DOHH2 (cell line): ENCODE measurements around the gene EXOC3L2.

Experiments used
- H3F3A ChIP-seq: fragments of 200-600 bp; sonication (generic), shearing (Covaris generic); 2 replicates; pipeline ENCODE4 v1.6.0; 2016; ENCODE audit warnings: antibody characterized with exemption, mild to moderate bottlenecking; ENCODE audit not compliant: control insufficient read depth, insufficient read depth
- H3K27ac ChIP-seq: fragments of 200-600 bp; sonication (generic); 2 replicates; pipeline ENCODE4 v1.5.1; 2014; ENCODE audit warnings: low read depth, mild to moderate bottlenecking, low read length, moderate library complexity
- H3K27me3 ChIP-seq: fragments of 200-600 bp; sonication (generic); 2 replicates; pipeline ENCODE4 v1.6.1; 2014; ENCODE audit warnings: mild to moderate bottlenecking, low read length, mixed read lengths; ENCODE audit not compliant: control insufficient read depth
- H3K36me3 ChIP-seq: fragments of 200-600 bp; sonication (generic); 2 replicates; pipeline ENCODE4 v1.6.1; 2014; ENCODE audit warnings: mild to moderate bottlenecking, low read length, moderate library complexity, mixed read lengths; ENCODE audit not compliant: control insufficient read depth
- H3K4me1 ChIP-seq: fragments of 200-600 bp; sonication (generic); 2 replicates; pipeline ENCODE4 v1.6.1; 2014; ENCODE audit warnings: mild to moderate bottlenecking, low read length, mixed read lengths; ENCODE audit not compliant: control insufficient read depth
- H3K4me2 ChIP-seq: fragments of 200-600 bp; sonication (generic); 2 replicates; pipeline ENCODE4 v1.6.0; 2014; ENCODE audit warnings: mild to moderate bottlenecking, low read length, moderate library complexity
- H3K4me3 ChIP-seq: fragments of 200-600 bp; sonication (generic); 2 replicates; pipeline ENCODE4 v1.5.1; 2014; ENCODE audit warnings: mild to moderate bottlenecking, low read length, mixed read lengths
- H3K79me2 ChIP-seq: fragments of 200-600 bp; sonication (generic); 2 replicates; pipeline ENCODE4 v1.6.1; 2014; ENCODE audit warnings: mild to moderate bottlenecking, low read length, mixed read lengths; ENCODE audit not compliant: control insufficient read depth
- H3K9me2 ChIP-seq: fragments of 200-600 bp; sonication (generic); replicated peaks from 2 replicates; pipeline ENCODE4 v1.6.1; 2014; ENCODE audit warnings: mild to moderate bottlenecking, low read length, mixed read lengths; ENCODE audit not compliant: control insufficient read depth
- H3K9me3 ChIP-seq: fragments of 200-600 bp; sonication (generic); 2 replicates; pipeline ENCODE4 v1.6.1; 2014; ENCODE audit warnings: antibody characterized with exemption, low read length, mixed read lengths; ENCODE audit not compliant: control insufficient read depth, insufficient read depth
- H4K20me1 ChIP-seq: fragments of 200-600 bp; sonication (generic); 2 replicates; pipeline ENCODE4 v1.6.0; 2014; ENCODE audit warnings: low read depth, mild to moderate bottlenecking, antibody characterized with exemption, low read length, moderate library complexity; ENCODE audit not compliant: control insufficient read depth, insufficient read depth
- CTCF ChIP-seq: fragments of 200-600 bp; sonication (generic); IDR thresholded peaks from one replicate; pipeline ENCODE4 v1.5.1; 2014; ENCODE audit warnings: antibody characterized with exemption, mild to moderate bottlenecking, low read depth, low read length; ENCODE audit not compliant: poor library complexity, severe bottlenecking
- EZH2phosphoT487 ChIP-seq: fragments of 200-600 bp; sonication (generic); IDR thresholded peaks from 2 replicates; pipeline ENCODE4 v1.6.1; 2017; ENCODE audit warnings: borderline replicate concordance, mild to moderate bottlenecking, antibody characterized with exemption, low read length, moderate library complexity, mixed read lengths

EXOC3L2 gene

GRCh38 chr19:45264781-45265317 is 19.6 kb upstream of the EXOC3L2 start:
- H3K79me2 ChIP-seq = no peaks in the 10 kb centered on the region
- TF ChIP-seq CTCF = no peak
- TF ChIP-seq EZH2phosphoT487 = no peak
- H4K20me1 ChIP-seq = no peaks in the 10 kb centered on the region
- H3K27ac ChIP-seq = no peak overlapping the region
- H3K27me3 ChIP-seq = no peaks in the 10 kb centered on the region
- H3F3A ChIP-seq = no peaks in the 10 kb centered on the region
- no peaks in the 10 kb centered on the region for H3K9me3 ChIP-seq
- no peaks in the 10 kb centered on the region for H3K9me2 ChIP-seq
- no peak overlapping the region for H3K4me3 ChIP-seq
- H3K36me3 ChIP-seq = no peaks in the 10 kb centered on the region
- no peaks in the 10 kb centered on the region for H3K4me1 ChIP-seq
- H3K4me2 ChIP-seq = no peak overlapping the region

GRCh38 chr19:45263013-45263412 is 17.8 kb upstream of the EXOC3L2 start:
- TF ChIP-seq EZH2phosphoT487 (no peak), CTCF (no peak)

GRCh38 chr19:45262570-45262969 is 17.4 kb upstream of the EXOC3L2 start:
- Histone ChIP-seq H3K27ac (no peak overlapping the region), H3K4me2 (no peak overlapping the region), H3K4me3 (no peak overlapping the region), H3F3A (no peaks in the 10 kb centered on the region), H3K36me3 (no peaks in the 10 kb centered on the region), H3K9me3 (no peaks in the 10 kb centered on the region), H3K79me2 (no peaks in the 10 kb centered on the region), H3K27me3 (no peaks in the 10 kb centered on the region), H3K9me2 (no peaks in the 10 kb centered on the region), H4K20me1 (no peaks in the 10 kb centered on the region), H3K4me1 (no peaks in the 10 kb centered on the region)
- TF ChIP-seq CTCF (no peak), EZH2phosphoT487 (no peak)

More at GRCh38 chr19:45263013-45263412, 17.8 kb upstream of the EXOC3L2 start:
- no peaks in the 10 kb centered on the region for H3K9me3 ChIP-seq
- no peaks in the 10 kb centered on the region for H3K27me3 ChIP-seq
- H3F3A ChIP-seq = no peaks in the 10 kb centered on the region
- no peaks in the 10 kb centered on the region for H3K36me3 ChIP-seq
- no peaks in the 10 kb centered on the region for H3K9me2 ChIP-seq
- H4K20me1 ChIP-seq = no peaks in the 10 kb centered on the region
- H3K27ac ChIP-seq = no peak overlapping the region
- no peak overlapping the region for H3K4me3 ChIP-seq
- no peaks in the 10 kb centered on the region for H3K4me1 ChIP-seq
- H3K4me2 ChIP-seq = no peak overlapping the region
- H3K79me2 ChIP-seq = no peaks in the 10 kb centered on the region
